Keratinocyte (primary cell): Measurements from ENCODE around the gene IGFLR1. TPM values are rescaled to one million over a fixed set of nuclear protein-coding genes. Genes with fewer than 3 reads are reported as not detected.

Source experiments
- DNase-seq: peaks from one replicate; pipeline ENCODE4 v3.0.0-alpha.2; 2011; ENCODE audit warnings: low read depth, missing footprints, low spot score
- FAIRE-seq: peaks from 2 replicates; lab custom pipeline; 2011; peaks lifted over from hg19 to GRCh38; lab: Jason Lieb, UNC
- H2AFZ ChIP-seq: 2 replicates; pipeline ENCODE4 v1.6.0; 2012; ENCODE audit warnings: low read length, control low read depth, inconsistent platforms; ENCODE audit not compliant: control insufficient read depth
- H3K27ac ChIP-seq: 2 replicates; pipeline ENCODE4 v1.5.1; 2011; ENCODE audit warnings: low read length; ENCODE audit not compliant: control insufficient read depth, insufficient read depth
- H3K27me3 ChIP-seq: 3 replicates; pipeline ENCODE4 v1.6.0; 2011; ENCODE audit warnings: low read length; ENCODE audit not compliant: control insufficient read depth, insufficient read depth; ENCODE audit errors: extremely low read depth
- H3K36me3 ChIP-seq, 2 experiments: 2 replicates in 1 of 2; 3 replicates in 1 of 2; pipeline ENCODE4 v1.5.1; 2011; ENCODE audit warnings: low read length in 2 of 2, mild to moderate bottlenecking in 1 of 2; ENCODE audit not compliant: control insufficient read depth in 2 of 2, insufficient read depth in 2 of 2; ENCODE audit errors: extremely low read depth in 1 of 2
- H3K4me1 ChIP-seq: 3 replicates; pipeline ENCODE4 v1.5.1; 2011; ENCODE audit warnings: low read length; ENCODE audit not compliant: control insufficient read depth, insufficient read depth; ENCODE audit errors: extremely low read depth
- H3K4me2 ChIP-seq: 3 replicates; pipeline ENCODE4 v1.6.0; 2011; ENCODE audit warnings: low read depth, low read length; ENCODE audit not compliant: control insufficient read depth, insufficient read depth; ENCODE audit errors: extremely low read depth
- H3K4me3 ChIP-seq, 3 experiments: fragments of 200-600 bp in 1 of 3; sonication (generic) in 1 of 3; 2 replicates in 2 of 3; 3 replicates in 1 of 3; pipeline ENCODE4 v1.5.1; 2011 to 2016; ENCODE audit warnings: low read length in 3 of 3, mild to moderate bottlenecking in 3 of 3, control low read depth in 2 of 3, inconsistent platforms in 1 of 3, low read depth in 1 of 3, mixed read lengths in 1 of 3, mixed run types in 1 of 3, moderate library complexity in 1 of 3; ENCODE audit not compliant: control insufficient read depth in 2 of 3, insufficient read depth in 2 of 3; ENCODE audit errors: extremely low read depth in 1 of 3
- H3K79me2 ChIP-seq: 2 replicates; pipeline ENCODE4 v1.6.0; 2012; ENCODE audit warnings: low read length; ENCODE audit not compliant: control insufficient read depth, insufficient read depth
- H3K9ac ChIP-seq: 3 replicates; pipeline ENCODE4 v1.6.0; 2011; ENCODE audit warnings: low read length; ENCODE audit not compliant: control insufficient read depth, insufficient read depth; ENCODE audit errors: extremely low read depth
- H3K9me1 ChIP-seq: 3 replicates; pipeline ENCODE4 v1.6.0; 2011; ENCODE audit warnings: low read length; ENCODE audit not compliant: control insufficient read depth, insufficient read depth; ENCODE audit errors: extremely low read depth
- H3K9me3 ChIP-seq: 2 replicates; pipeline ENCODE4 v1.5.1; 2012; ENCODE audit warnings: low read depth, low read length; ENCODE audit not compliant: control insufficient read depth
- H4K20me1 ChIP-seq: 3 replicates; pipeline ENCODE4 v1.6.0; 2011; ENCODE audit warnings: low read length; ENCODE audit not compliant: control insufficient read depth, insufficient read depth; ENCODE audit errors: extremely low read depth
- EZH2 ChIP-seq: IDR thresholded peaks from one replicate; pipeline ENCODE4 v1.6.1; 2012; ENCODE audit warnings: inconsistent platforms, mild to moderate bottlenecking, low read length, moderate library complexity
- dilution Hi-C: fragments of 300-500 bp; cut with MboI; formaldehyde crosslinking; loops from one replicate; pipeline ENCODE4 v1.7.0; 2020; ENCODE audit warnings: low sequenced_read_pairs; ENCODE audit not compliant: extremely low pct_ligation_motif_present
- polyA plus RNA-seq, 5 experiments: library from polyadenylated mRNA; depleted of rRNA in 3 of 5; stranded (reverse) in 3 of 5; stranded (forward) in 1 of 5; unstranded in 1 of 5; fragments of >200 nt; gene quantifications; 1 replicate in 1 of 5; 2 replicates in 3 of 5; 3 replicates in 1 of 5; pipeline versions ENCODE4 v1.2.1 to v1.2.3, GENCODE V29; 2011 to 2012; ENCODE audit warnings: missing spikeins in 2 of 5, low read depth in 1 of 5, low replicate concordance in 1 of 5
- TF ChIP-seq, protein P1 (sequence below), 3 experiments: IDR thresholded peaks in 1 of 3; conservative IDR thresholded peaks in 1 of 3; optimal IDR thresholded peaks in 1 of 3; 2 replicates in 2 of 3; 3 replicates in 1 of 3; pipeline versions ENCODE3 to v1.5.1; 2011; ENCODE audit warnings: low read length in 3 of 3, mild to moderate bottlenecking in 3 of 3, moderate library complexity in 2 of 3, control low read depth in 1 of 3, inconsistent platforms in 1 of 3; ENCODE audit not compliant: insufficient read depth in 2 of 3; ENCODE audit errors: extremely low read depth in 1 of 3

Gene IGFLR1
- polyA plus RNA-seq, 1 donor (not counting 4 experiments of a cell fraction or from before 2014, with no cell fraction given), result 0.34 TPM

DNA sequence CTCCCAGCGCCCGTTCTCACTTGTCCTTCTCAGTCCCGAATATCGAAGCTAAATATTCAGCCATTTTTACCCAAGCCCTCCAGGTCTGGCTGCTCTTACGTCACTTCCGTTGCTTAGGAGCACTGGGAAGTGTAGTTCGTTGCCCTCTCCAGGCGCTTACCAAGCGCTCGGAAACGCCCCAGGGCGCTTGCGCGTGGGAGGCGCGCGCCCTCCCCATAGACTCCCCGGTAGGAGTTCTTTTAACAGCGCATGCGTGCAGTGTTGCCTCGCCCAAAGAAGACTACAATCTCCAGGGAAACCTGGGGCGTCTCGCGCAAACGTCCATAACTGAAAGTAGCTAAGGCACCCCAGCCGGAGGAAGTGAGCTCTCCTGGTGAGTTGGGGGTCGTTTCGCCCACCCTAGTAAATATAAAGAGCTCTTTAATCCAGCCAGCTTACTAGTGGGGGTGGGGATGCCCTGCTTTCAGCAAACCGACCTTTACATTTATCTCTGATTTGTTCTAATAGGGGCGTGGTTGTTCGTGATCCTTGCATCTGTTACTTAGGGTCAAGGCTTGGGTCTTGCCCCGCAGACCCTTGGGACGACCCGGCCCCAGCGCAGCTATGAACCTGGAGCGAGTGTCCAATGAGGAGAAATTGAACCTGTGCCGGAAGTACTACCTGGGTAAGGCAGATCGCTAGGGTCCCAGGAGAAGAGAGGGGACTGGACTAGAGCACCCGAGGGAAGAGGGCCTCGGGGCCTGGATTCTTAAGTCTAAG lies 3.3 kb upstream of the IGFLR1 start, which contains the start of the genes PSENEN and U2AF1L4:
TSS of gene PSENEN (plus strand) at position 324 of the 759 bp plus-strand sequence. CDS start at position 604, 280 bp downstream.
TSS of gene U2AF1L4 (minus strand) at position 91 of the 759 bp plus-strand sequence. CDS start at position 64, 27 bp downstream.
- dilution Hi-C loops, result no loop called here
- Histone ChIP-seq H3K9ac (peak within 1 kb of the TSS; percentile 93), H2AFZ (peak within 1 kb of the TSS; percentile 87), H3K27me3 (no peaks in the 10 kb centered on the region), H3K4me2 (peak within 1 kb of the TSS; percentile 92), H3K9me1 (no peaks in the 10 kb centered on the region), H3K4me3 (peak within 1 kb of the TSS; percentile 65 to 100 (median 98)), H3K9me3 (no peaks in the 10 kb centered on the region), H3K4me1 (peaks cover 30% of the 10 kb centered on the region), H4K20me1 (no peaks in the 10 kb centered on the region), H3K36me3 (peaks cover 6 to 10% of the 10 kb centered on the region in 2 experiments), H3K79me2 (peaks cover 30% of the 10 kb centered on the region), H3K27ac (peak within 1 kb of the TSS; percentile 94)
- FAIRE-seq, result peak; percentile 68
- no peak for TF ChIP-seq EZH2
- TF ChIP-seq, protein P1, sequence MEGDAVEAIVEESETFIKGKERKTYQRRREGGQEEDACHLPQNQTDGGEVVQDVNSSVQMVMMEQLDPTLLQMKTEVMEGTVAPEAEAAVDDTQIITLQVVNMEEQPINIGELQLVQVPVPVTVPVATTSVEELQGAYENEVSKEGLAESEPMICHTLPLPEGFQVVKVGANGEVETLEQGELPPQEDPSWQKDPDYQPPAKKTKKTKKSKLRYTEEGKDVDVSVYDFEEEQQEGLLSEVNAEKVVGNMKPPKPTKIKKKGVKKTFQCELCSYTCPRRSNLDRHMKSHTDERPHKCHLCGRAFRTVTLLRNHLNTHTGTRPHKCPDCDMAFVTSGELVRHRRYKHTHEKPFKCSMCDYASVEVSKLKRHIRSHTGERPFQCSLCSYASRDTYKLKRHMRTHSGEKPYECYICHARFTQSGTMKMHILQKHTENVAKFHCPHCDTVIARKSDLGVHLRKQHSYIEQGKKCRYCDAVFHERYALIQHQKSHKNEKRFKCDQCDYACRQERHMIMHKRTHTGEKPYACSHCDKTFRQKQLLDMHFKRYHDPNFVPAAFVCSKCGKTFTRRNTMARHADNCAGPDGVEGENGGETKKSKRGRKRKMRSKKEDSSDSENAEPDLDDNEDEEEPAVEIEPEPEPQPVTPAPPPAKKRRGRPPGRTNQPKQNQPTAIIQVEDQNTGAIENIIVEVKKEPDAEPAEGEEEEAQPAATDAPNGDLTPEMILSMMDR (optimal IDR thresholded peaks at IDR 0.05 in 1 of 3, IDR thresholded peaks at IDR 0.05 in 1 of 3, conservative IDR thresholded peaks at IDR 0.05 in 1 of 3; ENCODE audit: extremely low read depth in 1 of 3, insufficient read depth in 2 of 3, low read length in 3 of 3), result no peak
- peak; percentile 96 for DNase-seq

DNA sequence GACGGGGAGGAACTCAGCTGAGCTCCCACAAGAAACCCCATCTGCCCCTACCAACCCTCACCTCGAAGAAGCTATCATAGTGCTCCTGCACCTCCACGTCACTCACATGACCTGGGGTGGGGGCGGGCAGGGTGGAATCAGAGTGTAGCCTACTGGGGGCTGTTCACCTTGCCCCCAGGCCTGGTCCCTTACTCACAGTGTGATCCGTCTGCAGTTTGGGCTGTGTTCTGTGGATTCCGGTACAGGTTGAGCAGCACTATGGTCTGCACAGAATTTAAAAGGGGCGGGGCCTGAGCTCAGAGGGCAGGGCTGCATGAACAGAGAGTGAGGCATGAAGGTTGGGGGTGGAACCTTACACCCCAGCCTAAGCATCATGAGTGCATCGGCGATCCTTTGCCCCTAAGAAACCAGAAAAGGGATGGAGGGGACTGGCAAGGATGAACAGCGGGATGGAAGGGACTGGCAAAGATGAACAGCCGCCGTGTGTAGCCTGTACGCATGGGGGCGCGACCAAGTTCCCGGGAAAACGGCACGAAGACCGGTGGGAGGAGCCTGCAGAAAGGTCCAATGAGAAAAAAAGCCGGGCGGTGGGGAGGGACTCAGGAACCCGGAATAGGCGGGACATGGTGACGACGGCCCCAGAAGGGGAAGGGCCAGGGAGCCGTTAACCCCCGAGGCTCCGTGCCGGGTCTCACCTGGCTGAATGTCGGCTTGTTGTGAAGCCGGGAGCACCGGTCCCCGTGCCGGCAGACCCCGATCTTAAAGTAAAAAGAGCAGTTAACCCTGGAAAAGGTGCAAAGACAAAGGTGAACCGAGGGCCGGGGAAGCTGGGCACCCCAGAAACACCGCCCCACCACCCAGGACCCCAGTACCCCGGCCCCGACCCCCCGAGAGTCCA lies 2.4 kb upstream of the IGFLR1 start:
- Histone ChIP-seq H2AFZ (peak overlapping the region; percentile 87), H3K36me3 (peaks cover 2 to 5% of the 10 kb centered on the region in 2 experiments), H4K20me1 (no peaks in the 10 kb centered on the region), H3K27ac (peak overlapping the region; percentile 94), H3K4me1 (peaks cover 30% of the 10 kb centered on the region), H3K4me2 (peak overlapping the region; percentile 72), H3K27me3 (no peaks in the 10 kb centered on the region), H3K4me3 (peak overlapping the region; percentile 65 to 98 (median 93)), H3K9me3 (no peaks in the 10 kb centered on the region), H3K9me1 (no peaks in the 10 kb centered on the region), H3K79me2 (peaks cover 23% of the 10 kb centered on the region), H3K9ac (peak overlapping the region; percentile 93)
- dilution Hi-C loops, result no loop called here
- TF ChIP-seq, protein P1 (optimal IDR thresholded peaks at IDR 0.05 in 1 of 3, IDR thresholded peaks at IDR 0.05 in 1 of 3, conservative IDR thresholded peaks at IDR 0.05 in 1 of 3; ENCODE audit: extremely low read depth in 1 of 3, insufficient read depth in 2 of 3, low read length in 3 of 3), result peak in 2 of 3 experiments; percentile 10 to 46
- no peak for TF ChIP-seq EZH2
- DNase-seq, result peak; percentile 74
- peak; percentile 13 for FAIRE-seq
